ENCODE results near the gene DERL2.

DERL2 gene

DNA sequence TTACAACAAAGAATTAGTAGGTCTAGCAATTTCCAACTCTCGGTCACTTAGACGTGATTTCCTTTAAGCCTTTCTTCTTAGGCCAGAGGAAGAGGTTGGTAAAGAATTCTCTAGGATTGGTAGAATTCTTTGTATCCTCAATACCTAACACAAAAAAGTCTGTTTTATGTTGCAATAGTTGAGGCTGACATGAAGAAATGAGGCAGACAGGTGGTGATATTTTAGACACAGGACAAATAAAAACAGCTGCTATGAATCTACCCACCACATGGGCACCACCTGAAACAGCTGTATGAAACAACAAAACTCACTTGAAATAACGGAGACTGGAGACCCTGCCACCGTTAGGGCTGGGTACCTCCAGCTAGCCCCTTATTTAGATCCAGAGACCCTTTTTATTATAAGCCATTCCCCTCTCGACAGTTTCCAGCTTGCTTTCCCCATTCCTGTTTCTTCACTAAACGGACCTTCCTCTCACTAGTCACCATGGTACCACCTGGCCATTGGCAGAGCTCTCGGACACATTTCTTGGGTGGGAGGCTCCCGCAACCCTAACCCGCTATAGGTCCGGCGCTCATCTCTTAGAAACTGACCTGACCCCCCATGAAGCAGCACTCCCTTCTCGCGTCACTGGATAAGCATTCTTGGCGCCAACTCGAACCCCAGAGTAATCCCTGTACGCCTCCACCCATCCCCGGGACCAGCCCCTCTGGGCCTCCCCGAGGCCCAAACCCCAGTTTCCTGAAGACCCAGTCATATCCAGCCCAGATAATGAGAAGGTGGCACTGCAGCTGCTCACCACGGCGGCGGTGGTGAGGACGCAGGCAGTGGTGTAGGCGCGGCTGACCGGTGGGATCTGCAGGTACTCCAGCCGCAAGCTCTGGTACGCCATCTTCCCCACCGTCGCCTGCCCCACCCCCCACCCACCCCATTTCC lies at the start of gene DERL2:
DERL2 (minus strand) TSS at position 909 of the 936 bp plus-strand sequence; CDS start at position 892, 17 bp downstream.
- no peak for DNase-seq

GRCh38 chr17:5535436-5535835 lies 49.5 kb upstream of the DERL2 start:
- no peak for DNase-seq

- DNase-seq: no peak
Measured at GRCh38 chr17:5533486-5534315, 47.7 kb upstream of the DERL2 start.

- DNase-seq: no peak
Measured at GRCh38 chr17:5532581-5532980, 46.6 kb upstream of the DERL2 start.

GRCh38 chr17:5531085-5531418 lies 45.1 kb upstream of the DERL2 start:
- DNase-seq: no peak

GRCh38 chr17:5530265-5531084 lies 44.5 kb upstream of the DERL2 start:
- no peak for DNase-seq

DNA sequence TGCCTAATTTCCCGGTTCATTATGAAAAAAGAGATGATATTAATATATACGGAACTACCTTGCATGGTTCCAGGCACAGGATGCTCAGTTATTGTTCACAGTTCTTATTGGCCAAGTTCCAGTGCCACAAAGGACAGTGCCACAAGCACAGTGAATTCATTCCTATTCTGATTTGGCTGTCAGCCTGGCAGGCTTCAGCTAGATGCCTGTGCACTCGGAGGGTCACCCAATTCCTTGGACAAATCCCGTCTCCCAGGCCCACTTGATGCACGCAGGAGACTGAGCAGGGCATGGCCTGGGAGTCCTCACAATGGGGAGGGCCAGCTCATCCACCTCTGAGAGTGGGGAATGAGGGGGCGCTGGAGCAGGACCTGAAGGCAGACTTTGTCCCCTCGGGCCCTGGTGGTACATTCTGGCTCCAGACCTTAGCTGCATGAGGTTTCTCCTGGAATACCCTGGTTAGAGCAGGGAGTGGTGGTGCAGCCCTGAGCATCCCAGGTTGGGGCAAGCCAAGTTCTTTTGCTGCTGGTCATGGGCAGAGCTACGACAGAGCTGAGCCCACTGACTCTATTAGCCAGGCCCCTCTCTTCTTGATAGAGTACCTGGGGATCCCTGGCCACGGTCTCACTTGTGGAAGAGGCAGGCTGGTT lies 41.7 kb upstream of the DERL2 start:
- DNase-seq: no peak

DNA sequence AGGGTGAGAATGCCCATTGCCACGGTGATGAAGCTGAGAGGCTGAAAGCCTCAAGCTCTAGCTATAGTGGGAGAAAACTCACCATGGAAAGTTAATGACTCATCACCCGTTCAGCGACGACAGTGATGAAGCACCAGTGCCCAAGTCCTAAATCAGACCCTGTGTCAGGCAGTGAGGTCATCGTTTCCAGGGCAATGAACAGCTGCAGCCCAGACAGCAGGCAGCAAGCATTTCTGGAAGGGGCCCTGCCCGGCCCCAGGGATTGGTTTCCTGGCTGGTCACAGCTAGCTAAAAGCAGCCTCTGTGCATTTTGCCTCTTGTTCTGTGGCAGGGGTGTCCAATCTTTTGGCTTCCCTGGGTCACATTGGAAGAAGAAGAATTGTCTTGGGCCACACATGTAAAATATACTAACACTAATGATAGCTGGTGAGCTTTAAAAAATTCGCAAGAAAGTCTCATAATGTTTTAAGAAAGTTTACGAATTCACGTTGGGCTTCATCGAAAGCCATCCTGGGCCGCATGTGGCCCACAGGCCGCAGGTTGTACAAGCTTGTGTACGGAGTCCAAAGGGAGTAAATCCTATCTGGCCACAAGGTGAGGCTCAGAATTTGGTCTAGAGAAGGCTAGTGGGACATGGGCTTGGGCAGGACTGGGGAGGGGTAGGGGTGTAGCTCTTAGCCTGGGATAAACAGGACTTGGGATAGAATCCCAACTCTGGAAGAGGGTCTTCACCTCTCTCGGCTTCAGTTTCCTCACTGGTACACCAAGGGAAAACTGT lies 41.0 kb upstream of the DERL2 start:
- peak; percentile 32 for DNase-seq

DNA sequence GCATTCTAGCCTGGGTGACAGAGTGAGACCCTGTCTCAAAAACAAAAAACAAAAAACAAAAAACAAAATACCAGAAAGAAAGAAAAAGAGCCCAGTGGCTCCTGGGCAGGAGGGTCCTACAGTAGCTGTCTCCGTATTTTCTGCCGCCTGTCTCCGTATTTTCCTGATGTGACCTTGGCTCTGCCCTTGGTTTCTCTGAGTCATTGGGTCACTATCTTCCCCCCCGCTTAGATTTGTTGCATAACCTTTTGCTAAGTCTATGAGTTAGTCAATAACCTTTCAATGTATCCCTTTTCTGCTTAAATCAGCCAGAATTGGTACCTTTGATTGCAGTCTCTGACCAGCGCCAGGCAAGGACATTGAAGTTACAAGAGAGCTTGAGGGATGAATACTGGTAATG lies 37.3 kb upstream of the DERL2 start:
- DNase-seq: no peak

DNA sequence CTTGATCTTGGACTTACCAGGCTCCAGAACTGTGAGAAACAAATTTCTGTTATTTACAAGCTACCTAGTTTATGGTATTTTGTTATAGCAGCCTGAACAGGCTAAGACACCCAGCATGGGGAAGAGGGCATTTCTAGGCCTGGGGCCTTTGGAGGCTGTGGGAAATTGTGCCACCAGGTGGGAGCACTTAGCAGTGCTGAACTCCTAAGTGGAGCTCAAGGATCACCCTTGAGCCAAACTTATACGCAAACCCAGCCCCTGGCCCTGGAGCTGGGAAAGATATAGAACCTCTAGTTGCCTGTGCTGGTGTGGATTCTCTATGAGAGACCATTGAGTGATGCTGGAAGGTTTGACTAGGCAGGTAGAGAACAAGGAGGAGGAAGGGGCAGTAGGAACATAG lies 36.5 kb upstream of the DERL2 start:
- no peak for DNase-seq

DNA sequence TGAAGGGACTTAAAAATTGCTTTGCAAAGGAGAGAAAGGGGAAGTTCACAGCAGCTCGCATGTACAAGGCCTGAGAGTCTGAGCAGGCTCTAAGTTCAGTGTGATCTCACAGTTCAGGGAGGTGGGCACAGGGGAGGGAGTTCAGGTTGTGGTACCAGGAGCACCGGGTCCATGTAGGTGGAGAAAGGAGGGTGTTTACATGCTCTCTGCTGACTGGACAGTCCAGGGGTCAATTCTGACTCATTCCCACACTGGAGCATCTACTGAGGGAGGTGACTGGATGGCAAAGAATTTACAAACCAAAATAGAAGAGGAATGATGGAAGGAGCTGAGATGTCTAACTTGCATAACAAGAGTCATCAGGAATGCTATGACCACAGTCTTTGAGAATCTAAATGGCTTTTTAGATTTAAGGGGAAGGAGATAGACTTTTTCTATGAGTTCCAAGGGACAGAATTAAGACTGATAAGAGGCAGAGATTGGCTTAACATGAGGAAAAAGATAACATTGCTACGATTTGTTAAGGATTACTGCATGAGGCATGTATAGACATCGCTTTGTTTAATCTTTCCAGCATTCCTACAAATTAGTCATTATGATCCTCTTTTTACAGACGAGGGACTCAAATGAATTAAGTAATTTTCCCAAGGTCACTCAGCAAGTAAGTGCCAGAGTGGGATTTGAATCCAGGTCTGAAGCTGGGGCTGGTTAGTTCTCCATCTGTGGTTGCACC lies 30.2 kb upstream of the DERL2 start:
- no peak for DNase-seq

DNA sequence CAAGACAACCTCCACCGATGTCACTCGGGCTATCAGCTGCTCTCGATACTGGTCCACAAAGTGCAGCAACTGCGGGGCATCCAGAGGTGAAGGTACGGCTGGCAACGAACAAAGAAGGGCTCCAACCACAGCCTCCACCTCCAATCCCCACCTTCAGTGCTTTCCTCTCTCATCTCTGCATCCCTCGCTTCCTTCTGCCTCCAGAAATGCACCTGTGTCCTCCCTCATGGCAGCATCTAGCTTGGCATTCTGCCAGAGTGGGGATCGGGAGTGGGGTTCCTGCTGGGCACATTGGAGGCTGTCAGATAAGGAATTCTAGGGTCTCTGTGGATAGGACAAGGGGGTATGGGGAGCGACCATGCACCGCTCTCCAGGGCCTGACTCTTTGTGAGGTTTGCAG lies 29.0 kb upstream of the DERL2 start:
- no peak for DNase-seq

DNA sequence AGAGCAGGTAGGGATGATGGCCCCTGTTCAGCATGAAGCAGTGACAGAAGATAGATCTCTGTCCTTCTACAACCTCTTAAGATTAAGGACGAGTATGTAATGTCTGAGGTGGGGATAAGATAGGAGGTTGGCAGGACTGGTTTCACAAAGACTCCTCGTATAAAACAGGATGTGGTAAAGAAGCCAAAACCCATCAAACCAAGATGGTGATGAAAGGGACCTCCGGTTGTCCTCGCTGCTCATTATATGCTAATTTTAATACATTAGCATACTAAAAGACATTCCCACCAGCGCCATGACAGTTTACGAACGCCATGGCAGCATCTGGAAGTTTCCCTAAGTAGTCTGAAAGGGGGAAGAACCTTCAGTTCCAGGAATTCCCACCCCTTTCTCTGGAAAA lies 27.6 kb upstream of the DERL2 start:
- no peak for DNase-seq

- no peak for DNase-seq
Measured at GRCh38 chr17:5511401-5512225, 25.6 kb upstream of the DERL2 start.

DNA sequence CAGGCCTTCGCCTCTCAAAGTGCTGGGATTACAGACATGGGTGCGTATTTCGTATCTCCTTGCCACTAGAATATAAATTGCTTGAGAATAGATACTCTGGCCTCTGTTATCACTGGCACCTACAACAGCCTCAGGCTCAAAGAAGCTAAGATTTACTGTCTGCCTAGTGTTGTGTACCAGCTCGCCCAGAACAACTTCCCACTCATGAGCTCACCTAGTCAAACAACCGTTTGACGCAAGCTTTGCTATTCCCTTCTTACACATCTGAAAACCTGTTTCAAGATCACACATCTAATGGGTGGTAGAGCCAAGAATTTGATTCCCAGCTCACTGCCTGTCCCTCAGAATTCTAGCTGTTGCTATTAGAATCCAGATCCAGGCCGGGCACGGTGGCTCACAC lies 24.8 kb upstream of the DERL2 start:
- DNase-seq: no peak

GRCh38 chr17:5509482-5509881 lies 23.5 kb upstream of the DERL2 start:
- no peak for DNase-seq

- no peak for DNase-seq
Measured at GRCh38 chr17:5508810-5509209, 22.8 kb upstream of the DERL2 start.

DNA sequence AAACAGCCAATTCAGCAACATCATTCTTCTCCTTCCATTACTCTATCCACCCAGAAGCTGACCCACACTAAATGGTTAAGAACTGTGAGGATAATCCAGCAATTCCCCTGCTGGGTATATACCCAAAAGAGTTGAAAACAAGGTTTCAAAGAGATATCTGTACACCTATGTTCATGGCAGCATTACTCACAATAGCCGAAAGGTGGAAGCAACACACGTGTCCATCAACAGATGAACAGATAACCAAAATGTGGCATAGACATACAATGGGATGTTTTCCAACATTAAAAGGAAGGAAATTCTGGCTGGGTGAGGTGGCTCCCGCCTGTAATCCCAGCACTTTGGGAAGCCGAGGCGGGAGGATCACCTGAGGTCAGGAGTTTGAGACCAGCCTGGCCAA lies 20.3 kb upstream of the DERL2 start:
- no peak for DNase-seq

DNA sequence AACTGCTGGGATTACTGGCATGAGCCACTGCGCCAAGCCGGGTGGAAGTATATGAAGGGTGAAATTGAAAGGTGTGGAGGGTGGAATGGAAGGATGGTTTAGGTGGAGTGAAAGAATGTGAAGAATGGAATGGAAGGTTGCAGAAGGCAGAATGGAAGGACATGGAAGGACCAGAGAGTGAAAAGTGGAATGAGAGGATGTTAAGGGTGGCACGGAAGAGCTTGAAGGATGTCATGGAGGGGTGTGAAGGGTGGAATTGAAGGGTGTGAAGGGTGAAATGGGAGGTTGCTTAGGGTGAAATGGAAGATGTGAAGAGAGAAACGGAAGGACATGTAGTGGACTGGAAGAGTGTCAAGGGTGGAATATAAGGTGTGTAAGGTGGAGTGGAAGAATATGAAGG lies 16.6 kb upstream of the DERL2 start:
- no peak for DNase-seq

- no peak for DNase-seq
Measured at GRCh38 chr17:5501685-5502084, 15.7 kb upstream of the DERL2 start.
